H9 (cell line): ENCODE data around the gene OSTN. TPM values are rescaled to one million over a fixed set of nuclear protein-coding genes. Genes with fewer than 3 reads are reported as not detected.

ENCODE experiments used
- DNase-seq: peaks from one replicate; pipeline ENCODE4 v3.0.0-alpha.2; 2017
- H2AFZ ChIP-seq: one replicate; pipeline ENCODE4 v1.6.1; 2013; ENCODE audit warnings: mild to moderate bottlenecking, low read length, control low read depth, moderate library complexity
- H2AK5ac ChIP-seq: 2 replicates; pipeline ENCODE4 v1.6.1; 2013; ENCODE audit warnings: low read length, control low read depth, mixed read lengths; ENCODE audit not compliant: insufficient read length
- H2BK120ac ChIP-seq: one replicate; pipeline ENCODE4 v1.6.1; 2013; ENCODE audit warnings: low read depth, mild to moderate bottlenecking, low read length, control low read depth, inconsistent platforms; ENCODE audit not compliant: poor library complexity, severe bottlenecking
- H2BK12ac ChIP-seq: 2 replicates; pipeline ENCODE4 v1.6.1; 2013; ENCODE audit warnings: low read length, control low read depth, mixed read lengths, low read depth; ENCODE audit not compliant: insufficient read length
- H2BK15ac ChIP-seq: 2 replicates; pipeline ENCODE4 v1.6.1; 2013; ENCODE audit warnings: low read depth, low read length, control low read depth
- H2BK20ac ChIP-seq: one replicate; pipeline ENCODE4 v1.6.1; 2013; ENCODE audit warnings: low read depth, mild to moderate bottlenecking, low read length, control low read depth, inconsistent platforms; ENCODE audit not compliant: poor library complexity, severe bottlenecking
- H2BK5ac ChIP-seq: 2 replicates; pipeline ENCODE4 v1.6.1; 2013; ENCODE audit warnings: low read length, control low read depth, mixed read lengths; ENCODE audit not compliant: insufficient read length
- H3K14ac ChIP-seq: 2 replicates; pipeline ENCODE4 v1.6.1; 2013; ENCODE audit warnings: low read length, control low read depth; ENCODE audit not compliant: insufficient read depth
- H3K18ac ChIP-seq: 2 replicates; pipeline ENCODE4 v1.6.1; 2013; ENCODE audit warnings: low read depth, mild to moderate bottlenecking, mixed read lengths, low read length, control low read depth; ENCODE audit not compliant: insufficient read length
- H3K23ac ChIP-seq: 2 replicates; pipeline ENCODE4 v1.6.1; 2013; ENCODE audit warnings: low read length, control low read depth, mixed read lengths, low read depth; ENCODE audit not compliant: insufficient read length
- H3K23me2 ChIP-seq: 2 replicates; pipeline ENCODE4 v1.6.1; 2013; ENCODE audit warnings: low read depth, mild to moderate bottlenecking, mixed read lengths, low read length, control low read depth; ENCODE audit not compliant: insufficient read length, poor library complexity, severe bottlenecking
- H3K27ac ChIP-seq: 2 replicates; pipeline ENCODE4 v1.5.1; 2013; ENCODE audit warnings: low read length, control low read depth, mixed read lengths, low read depth; ENCODE audit not compliant: insufficient read length
- H3K27me3 ChIP-seq: 2 replicates; pipeline ENCODE4 v1.6.1; 2013; ENCODE audit warnings: low read length, control low read depth, inconsistent platforms; ENCODE audit not compliant: insufficient read depth
- H3K4ac ChIP-seq: 2 replicates; pipeline ENCODE4 v1.6.1; 2013; ENCODE audit warnings: low read depth, mild to moderate bottlenecking, control low read depth, inconsistent platforms, low read length, moderate library complexity
- H3K4me1 ChIP-seq: 2 replicates; pipeline ENCODE4 v1.6.1; 2013; ENCODE audit warnings: low read length, control low read depth, inconsistent platforms; ENCODE audit not compliant: insufficient read depth
- H3K4me2 ChIP-seq: 2 replicates; pipeline ENCODE4 v1.6.1; 2013; ENCODE audit warnings: low read length, control low read depth, mixed read lengths; ENCODE audit not compliant: insufficient read length, insufficient read depth
- H3K56ac ChIP-seq: 2 replicates; pipeline ENCODE4 v1.6.1; 2013; ENCODE audit warnings: low read depth, mild to moderate bottlenecking, mixed read lengths, low read length, control low read depth; ENCODE audit not compliant: insufficient read length
- H3K79me1 ChIP-seq: 2 replicates; pipeline ENCODE4 v1.6.1; 2013; ENCODE audit warnings: low read depth, mild to moderate bottlenecking, moderate library complexity, low read length, control low read depth, inconsistent platforms; ENCODE audit not compliant: insufficient read depth, poor library complexity, severe bottlenecking
- H3K79me2 ChIP-seq: 2 replicates; pipeline ENCODE4 v1.6.1; 2013; ENCODE audit warnings: low read length, control low read depth, inconsistent platforms; ENCODE audit not compliant: insufficient read depth
- H3K9ac ChIP-seq: 2 replicates; pipeline ENCODE4 v1.6.1; 2013; ENCODE audit warnings: low read length, control low read depth, mixed read lengths; ENCODE audit not compliant: insufficient read length; ENCODE audit errors: extremely low read depth
- H3K9me3 ChIP-seq: one replicate; pipeline ENCODE4 v1.6.1; 2013; ENCODE audit warnings: low read depth, low read length, inconsistent platforms; ENCODE audit not compliant: control insufficient read depth
- H3T11ph ChIP-seq: one replicate; pipeline ENCODE4 v1.6.1; 2013; ENCODE audit warnings: mild to moderate bottlenecking, low read length, control low read depth, inconsistent platforms
- H4K20me1 ChIP-seq: one replicate; pipeline ENCODE4 v1.6.1; 2013; ENCODE audit not compliant: control insufficient read depth, insufficient read length, insufficient read depth
- H4K5ac ChIP-seq: 2 replicates; pipeline ENCODE4 v1.6.1; 2013; ENCODE audit warnings: low read depth, mild to moderate bottlenecking, mixed read lengths, low read length, control low read depth; ENCODE audit not compliant: insufficient read length
- H4K8ac ChIP-seq: replicated peaks from 2 replicates; pipeline ENCODE4 v1.6.1; 2013; ENCODE audit warnings: low read length, control low read depth, mixed read lengths, low read depth; ENCODE audit not compliant: insufficient read length
- H4K91ac ChIP-seq: 2 replicates; pipeline ENCODE4 v1.6.1; 2013; ENCODE audit warnings: low read depth, mild to moderate bottlenecking, moderate library complexity, mixed read lengths, low read length, control low read depth; ENCODE audit not compliant: insufficient read length
- H3K27ac Mint-ChIP-seq, 3 experiments: 2 replicates in 2 of 3; 3 replicates in 1 of 3; pipeline ENCODE4 v1.8.0; 2020 to 2021; ENCODE audit warnings: mixed read lengths in 3 of 3, mild to moderate bottlenecking in 1 of 3, moderate library complexity in 1 of 3
- H3K27me3 Mint-ChIP-seq: 2 replicates; pipeline ENCODE4 v1.8.0; 2021; ENCODE audit warnings: low read depth, mild to moderate bottlenecking, moderate library complexity, mixed read lengths
- H3K36me3 Mint-ChIP-seq, 3 experiments: 2 replicates in 2 of 3; 3 replicates in 1 of 3; pipeline ENCODE4 v1.8.0; 2020 to 2021; ENCODE audit warnings: low read depth in 3 of 3, mixed read lengths in 3 of 3; ENCODE audit not compliant: insufficient read depth in 1 of 3
- H3K4me1 Mint-ChIP-seq, 2 experiments: 2 replicates each; pipeline ENCODE4 v1.8.0; 2020; ENCODE audit warnings: mixed read lengths in 2 of 2
- H3K4me3 Mint-ChIP-seq, 2 experiments: 2 replicates in 1 of 2; 3 replicates in 1 of 2; pipeline ENCODE4 v1.8.0; 2020 to 2021; ENCODE audit warnings: mild to moderate bottlenecking in 2 of 2, mixed read lengths in 2 of 2, moderate library complexity in 1 of 2
- H3K9me3 Mint-ChIP-seq, 2 experiments: 2 replicates in 1 of 2; 3 replicates in 1 of 2; pipeline ENCODE4 v1.8.0; 2020; ENCODE audit warnings: mild to moderate bottlenecking in 2 of 2, mixed read lengths in 2 of 2, moderate library complexity in 1 of 2
- WGBS: extraction: QIAGEN DNeasy Blood & Tissue Kit; methylation state at CpG from one replicate; pipeline ENCODE4 v1.1.7; 2013; ENCODE audit warnings: missing lambda C conversion rate, low lambda C conversion rate, mixed read lengths; ENCODE audit not compliant: insufficient read length; ENCODE audit errors: extremely low coverage; 5-methylcytosine and 5-hydroxymethylcytosine counted together
- total RNA-seq: library from RNA; stranded (reverse); gene quantifications from 2 replicates; pipeline ENCODE4 v1.2.1, GENCODE V29; 2021
- TF ChIP-seq, protein P1 (sequence below): fragments of 200-600 bp; sonication (generic); conservative IDR thresholded peaks from 3 replicates; pipeline ENCODE4 v1.8.0; 2021; ENCODE audit warnings: antibody characterized with exemption, mild to moderate bottlenecking

OSTN gene
- total RNA-seq, 1 experiment from 2014 or later, result 0.07 TPM

DNA sequence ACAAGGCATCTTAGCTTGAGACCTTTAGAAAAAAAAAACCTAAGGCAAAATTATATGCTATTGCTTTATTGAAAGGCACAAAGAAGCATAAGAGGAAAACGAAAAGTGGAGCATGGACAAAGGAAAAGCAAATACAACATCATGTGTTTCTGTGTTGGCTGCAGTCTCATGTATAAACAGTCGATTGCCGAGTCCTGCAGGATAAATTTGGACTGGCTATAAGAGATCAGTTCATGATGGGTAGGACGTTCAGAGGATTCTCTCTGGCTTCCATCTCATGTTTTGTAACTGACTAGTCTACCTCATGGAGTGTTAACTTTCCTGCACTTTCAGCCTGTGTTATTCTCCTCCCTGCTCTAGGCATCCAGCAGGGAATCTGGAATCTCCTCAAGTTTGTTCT, 108.3 kb downstream of the OSTN start:
- Mint-ChIP-seq H3K4me1 (peaks cover 6 to 7% of the 10 kb centered on the region in 2 experiments), H3K9me3 (no peaks in the 10 kb centered on the region), H3K4me3 (no peak overlapping the region), H3K36me3 (no peaks in the 10 kb centered on the region), H3K27ac (no peak overlapping the region), H3K27me3 (no peaks in the 10 kb centered on the region)
- Histone ChIP-seq H3K4me1 (no peaks in the 10 kb centered on the region), H3K79me1 (no peaks in the 10 kb centered on the region), H3K56ac (no peak overlapping the region), H2BK15ac (no peak overlapping the region), H3K27ac (no peak overlapping the region), H3K9ac (no peak overlapping the region), H4K91ac (no peak overlapping the region), H3K27me3 (no peaks in the 10 kb centered on the region), H3K23me2 (no peaks in the 10 kb centered on the region), H4K8ac (no peak overlapping the region), H3K79me2 (no peaks in the 10 kb centered on the region), H4K5ac (no peak overlapping the region), H3K23ac (no peak overlapping the region), H2BK5ac (no peak overlapping the region), H2BK120ac (no peak overlapping the region), H3K9me3 (no peaks in the 10 kb centered on the region), H2BK12ac (no peak overlapping the region), H3K18ac (no peak overlapping the region), H2BK20ac (no peak overlapping the region), H3K4me2 (no peak overlapping the region), H4K20me1 (no peaks in the 10 kb centered on the region), H2AK5ac (no peak overlapping the region), H2AFZ (no peak overlapping the region), H3K4ac (no peak overlapping the region), H3K14ac (no peak overlapping the region), H3T11ph (no peak overlapping the region)
- no CpG with 5 or more reads among the region's 4 CpGs for WGBS
- no peak for DNase-seq
- TF ChIP-seq, protein P1, sequence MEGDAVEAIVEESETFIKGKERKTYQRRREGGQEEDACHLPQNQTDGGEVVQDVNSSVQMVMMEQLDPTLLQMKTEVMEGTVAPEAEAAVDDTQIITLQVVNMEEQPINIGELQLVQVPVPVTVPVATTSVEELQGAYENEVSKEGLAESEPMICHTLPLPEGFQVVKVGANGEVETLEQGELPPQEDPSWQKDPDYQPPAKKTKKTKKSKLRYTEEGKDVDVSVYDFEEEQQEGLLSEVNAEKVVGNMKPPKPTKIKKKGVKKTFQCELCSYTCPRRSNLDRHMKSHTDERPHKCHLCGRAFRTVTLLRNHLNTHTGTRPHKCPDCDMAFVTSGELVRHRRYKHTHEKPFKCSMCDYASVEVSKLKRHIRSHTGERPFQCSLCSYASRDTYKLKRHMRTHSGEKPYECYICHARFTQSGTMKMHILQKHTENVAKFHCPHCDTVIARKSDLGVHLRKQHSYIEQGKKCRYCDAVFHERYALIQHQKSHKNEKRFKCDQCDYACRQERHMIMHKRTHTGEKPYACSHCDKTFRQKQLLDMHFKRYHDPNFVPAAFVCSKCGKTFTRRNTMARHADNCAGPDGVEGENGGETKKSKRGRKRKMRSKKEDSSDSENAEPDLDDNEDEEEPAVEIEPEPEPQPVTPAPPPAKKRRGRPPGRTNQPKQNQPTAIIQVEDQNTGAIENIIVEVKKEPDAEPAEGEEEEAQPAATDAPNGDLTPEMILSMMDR, result no peak
